Keratinocyte (primary cell): ENCODE data around the gene SIPA1L3.

ENCODE experiments used
- CTCF ChIP-seq, 3 experiments: IDR thresholded peaks in 1 of 3; conservative IDR thresholded peaks in 1 of 3; optimal IDR thresholded peaks in 1 of 3; 2 replicates in 2 of 3; 3 replicates in 1 of 3; pipeline versions ENCODE3 to v1.5.1; 2011; ENCODE audit warnings: low read length in 3 of 3, mild to moderate bottlenecking in 3 of 3, moderate library complexity in 2 of 3, control low read depth in 1 of 3, inconsistent platforms in 1 of 3; ENCODE audit not compliant: insufficient read depth in 2 of 3; ENCODE audit errors: extremely low read depth in 1 of 3
- EZH2 ChIP-seq: IDR thresholded peaks from one replicate; pipeline ENCODE4 v1.6.1; 2012; ENCODE audit warnings: inconsistent platforms, mild to moderate bottlenecking, low read length, moderate library complexity

GRCh38 chr19:37877147-37877546, 29.9 kb upstream of the SIPA1L3 start:
- TF ChIP-seq CTCF (optimal IDR thresholded peaks at IDR 0.05 in 1 of 3, IDR thresholded peaks at IDR 0.05 in 1 of 3, conservative IDR thresholded peaks at IDR 0.05 in 1 of 3; ENCODE audit: extremely low read depth in 1 of 3, insufficient read depth in 2 of 3, low read length in 3 of 3) (no peak), EZH2 (no peak)
